SIG-M5 (cell line): ENCODE measurements around the gene CDC42BPG.
A peak's percentile ranks its signal among the peaks of the same experiment; 100 is the strongest.

Source experiments
- DNase-seq: peaks from one replicate; lab custom pipeline; 2025; lab: John Stamatoyannopoulos, UW

Gene CDC42BPG

GRCh38 chr11:64878494-64879243, 34.2 kb upstream of the CDC42BPG start, which contains the start of gene EHD1:
Gene EHD1, minus strand, starts transcription at chr11:64878621. Its CDS starts 157 bp downstream, at chr11:64878464.
- peak; percentile 67 for DNase-seq

GRCh38 chr11:64878223-64878493, 33.7 kb upstream of the CDC42BPG start:
- no peak for DNase-seq

GRCh38 chr11:64877390-64878222, 33.2 kb upstream of the CDC42BPG start:
- no peak for DNase-seq

- no peak for DNase-seq
Observed at GRCh38 chr11:64876835-64877341, 32.4 kb upstream of the CDC42BPG start.

GRCh38 chr11:64876229-64876750, 31.8 kb upstream of the CDC42BPG start:
- DNase-seq, result no peak

GRCh38 chr11:64875369-64876228, 31.1 kb upstream of the CDC42BPG start:
- DNase-seq, result peak; percentile 93

- DNase-seq, result no peak
Observed at GRCh38 chr11:64874308-64875240, 30.1 kb upstream of the CDC42BPG start.

GRCh38 chr11:64872790-64873488, 28.5 kb upstream of the CDC42BPG start:
- DNase-seq, result no peak

- DNase-seq, result no peak
Observed at GRCh38 chr11:64871492-64871891, 27.0 kb upstream of the CDC42BPG start.

GRCh38 chr11:64870893-64871466, 26.5 kb upstream of the CDC42BPG start:
- DNase-seq, result no peak

- DNase-seq, result no peak
Observed at GRCh38 chr11:64870176-64870892, 25.9 kb upstream of the CDC42BPG start.

GRCh38 chr11:64869571-64870175, 25.2 kb upstream of the CDC42BPG start:
- DNase-seq, result no peak

- no peak for DNase-seq
Observed at GRCh38 chr11:64868904-64869570, 24.6 kb upstream of the CDC42BPG start.

- no peak for DNase-seq
Observed at GRCh38 chr11:64867748-64868462, 23.5 kb upstream of the CDC42BPG start.

GRCh38 chr11:64866173-64866491, 21.7 kb upstream of the CDC42BPG start:
- DNase-seq, result no peak

GRCh38 chr11:64865286-64866172, 21.1 kb upstream of the CDC42BPG start:
- no peak for DNase-seq
